H1 (cell line): Measurements from ENCODE around the gene HMCN2. TPM values are rescaled to one million over a fixed set of nuclear protein-coding genes. Genes with fewer than 3 reads are reported as not detected.
A peak's percentile ranks its signal among the peaks of the same experiment; 100 is the strongest.

ENCODE experiments used
- BCL11A ChIP-seq, 2 experiments: IDR thresholded peaks; one replicate each; pipeline ENCODE4 v1.6.1; 2011; ENCODE audit warnings: low read depth in 2 of 2, low read length in 2 of 2, mild to moderate bottlenecking in 2 of 2
- BRCA1 ChIP-seq: IDR thresholded peaks from 2 replicates; pipeline ENCODE4 v1.6.1; 2012; ENCODE audit warnings: low read depth, low read length, improper control_type of control experiment
- CBX5 ChIP-seq: fragments of 300-800, 300-1000 bp; sonication (generic); IDR thresholded peaks from 2 replicates; pipeline ENCODE4 v1.7.1; 2016; ENCODE audit warnings: antibody characterized with exemption, low read length, low read depth
- CHD2 ChIP-seq: IDR thresholded peaks from 2 replicates; pipeline ENCODE4 v1.6.1; 2012; ENCODE audit warnings: low read length, improper control_type of control experiment
- CREB1 ChIP-seq: IDR thresholded peaks from 2 replicates; pipeline ENCODE4 v1.6.1; 2012; ENCODE audit warnings: inconsistent platforms
- EP300 ChIP-seq, 2 experiments: IDR thresholded peaks; 1 replicate in 1 of 2; 2 replicates in 1 of 2; pipeline ENCODE4 v1.6.1; 2011 to 2012; ENCODE audit warnings: low read depth in 2 of 2, low read length in 2 of 2, mild to moderate bottlenecking in 2 of 2, borderline replicate concordance in 1 of 2, inconsistent platforms in 1 of 2, moderate library complexity in 1 of 2
- GTF2F1 ChIP-seq: IDR thresholded peaks from 2 replicates; pipeline ENCODE4 v1.6.1; 2012; ENCODE audit warnings: low read depth, low read length, improper control_type of control experiment, borderline replicate concordance
- KDM4A ChIP-seq: IDR thresholded peaks from one replicate; pipeline ENCODE4 v1.7.1; 2012; ENCODE audit warnings: low read depth, mild to moderate bottlenecking, moderate library complexity, low read length, inconsistent platforms; ENCODE audit not compliant: severe bottlenecking
- PHF8 ChIP-seq: fragments of 200-600 bp; sonication (generic); conservative IDR thresholded peaks from 2 replicates; pipeline ENCODE4 v1.7.1; 2012; ENCODE audit warnings: low read depth, mild to moderate bottlenecking, inconsistent platforms, low read length, moderate library complexity
- RNF2 ChIP-seq: fragments of 200-900, 300-1000 bp; sonication (generic); IDR thresholded peaks from 2 replicates; pipeline ENCODE4 v1.7.1; 2016; ENCODE audit warnings: borderline replicate concordance, low read depth, mild to moderate bottlenecking, antibody characterized with exemption, low read length; ENCODE audit not compliant: poor library complexity, severe bottlenecking; ENCODE audit errors: missing control alignments
- SIN3A ChIP-seq, 2 experiments: IDR thresholded peaks in 1 of 2; conservative IDR thresholded peaks in 1 of 2; 2 replicates each; pipeline ENCODE4 v1.6.1; 2011 to 2012; ENCODE audit warnings: low read length in 2 of 2, improper control_type of control experiment in 1 of 2, low read depth in 1 of 2, mild to moderate bottlenecking in 1 of 2
- SIRT6 ChIP-seq: IDR thresholded peaks from one replicate; pipeline ENCODE4 v1.7.1; 2012; ENCODE audit warnings: low read length, inconsistent platforms
- SIX5 ChIP-seq: IDR thresholded peaks from 2 replicates; pipeline ENCODE4 v1.6.1; 2011; ENCODE audit warnings: mild to moderate bottlenecking, low read depth, low read length
- SP1 ChIP-seq: IDR thresholded peaks from 2 replicates; pipeline ENCODE4 v1.6.1; 2011; ENCODE audit warnings: low read depth, low read length
- SP2 ChIP-seq: IDR thresholded peaks from 2 replicates; pipeline ENCODE4 v1.6.1; 2012; ENCODE audit warnings: mild to moderate bottlenecking, low read length, inconsistent platforms
- SP4 ChIP-seq: IDR thresholded peaks from 2 replicates; pipeline ENCODE4 v1.6.1; 2012; ENCODE audit warnings: low read length, inconsistent platforms
- TBP ChIP-seq: IDR thresholded peaks from 2 replicates; pipeline ENCODE4 v1.6.1; 2011; ENCODE audit warnings: low read depth, low read length, improper control_type of control experiment
- TCF12 ChIP-seq: IDR thresholded peaks from 2 replicates; pipeline ENCODE4 v1.6.1; 2011; ENCODE audit warnings: low read depth, mild to moderate bottlenecking, low read length
- ZNF274 ChIP-seq: IDR thresholded peaks from 2 replicates; pipeline ENCODE4 v1.7.0; 2012; ENCODE audit warnings: low read length, borderline replicate concordance; ENCODE audit errors: extremely low read depth
- polyA plus RNA-seq, 7 experiments: library from polyadenylated mRNA; depleted of rRNA in 3 of 7; stranded (reverse) in 5 of 7; unstranded in 2 of 7; fragments of >200 nt in 5 of 7; fragments of 200-250 nt in 2 of 7; gene quantifications; 1 replicate in 5 of 7; 2 replicates in 1 of 7; 4 replicates in 1 of 7; pipeline versions ENCODE4 v1.2.1 to v1.2.3, GENCODE V29; 2011 to 2013; ENCODE audit warnings: missing spikeins in 2 of 7, mixed read lengths in 2 of 7
- total RNA-seq: library from RNA; stranded (reverse); fragmentation: NEBNext Ultra II Directional; extraction: Animal tissue kit (Norgen Biotek cat#: 25700); gene quantifications from 2 replicates; pipeline ENCODE4 v1.2.1, GENCODE V29; 2021
- TF ChIP-seq, protein P1 (sequence below): IDR thresholded peaks from 2 replicates; pipeline ENCODE4 v1.6.1; 2011; ENCODE audit warnings: low read length, improper control_type of control experiment

Gene HMCN2
- total and polyA plus RNA-seq, 2 of the 8 experiments (the other 6 are each of a cell fraction or from before 2014, with no cell fraction given) = 5.0 to 9.1 TPM

DNA sequence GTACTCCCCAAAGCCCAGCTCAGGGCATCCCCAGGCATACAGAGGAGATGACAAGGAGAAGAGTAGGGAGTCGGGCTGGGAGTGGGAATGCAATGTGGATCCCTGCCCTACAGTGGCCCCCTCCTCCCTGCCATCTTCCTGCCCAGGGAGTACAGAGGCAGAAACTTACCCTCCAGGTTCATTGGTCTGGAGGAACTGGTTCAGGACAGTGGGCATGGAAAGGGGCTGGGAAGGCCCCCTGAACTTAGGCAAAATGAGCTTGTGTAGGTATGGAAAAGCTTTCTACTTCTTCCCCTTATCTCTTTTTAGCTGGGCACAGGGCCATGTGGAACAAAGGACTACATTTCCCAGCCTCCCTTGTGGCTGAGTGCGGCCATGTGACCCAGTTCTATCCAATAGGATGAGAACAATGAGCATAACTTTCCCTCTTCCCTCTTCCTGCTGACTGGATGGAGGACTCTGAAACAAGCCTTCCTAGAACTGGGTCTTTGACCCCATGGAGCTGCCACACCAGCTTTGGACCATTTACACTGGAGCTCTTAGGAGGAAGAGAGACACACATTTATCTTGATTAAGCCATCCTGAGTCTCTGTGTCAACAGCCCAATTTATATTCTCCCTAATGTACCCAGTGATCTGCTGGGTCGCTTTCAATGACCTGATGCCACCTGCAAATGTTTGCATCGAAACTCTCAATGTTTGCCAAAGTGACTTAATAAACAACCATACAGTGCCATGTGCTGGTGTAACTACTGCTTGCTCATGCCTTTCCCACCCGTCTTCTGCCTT, 25.0 kb upstream of the HMCN2 start (continued):
- 0 out of 2 replicates have a peak, but pooled peaks have one; percentile 20 for TF ChIP-seq CHD2
- peak; percentile 92 for TF ChIP-seq SIX5
- TF ChIP-seq EP300 (IDR thresholded peaks at IDR 0.05; ENCODE audit: borderline replicate concordance in 1 of 2, low read depth in 2 of 2, low read length in 2 of 2) = no peak
- TF ChIP-seq CBX5 = no peak
- TF ChIP-seq SP2 = no peak
- no peak for TF ChIP-seq ZNF274
- no peak for TF ChIP-seq SIN3A (conservative IDR thresholded peaks at IDR 0.05 in 1 of 2, IDR thresholded peaks at IDR 0.05 in 1 of 2; ENCODE audit: low read depth in 1 of 2, low read length in 2 of 2)
- TF ChIP-seq BCL11A (IDR thresholded peaks at IDR 0.05; ENCODE audit: low read depth in 2 of 2, low read length in 2 of 2) = no peak
- no peak for TF ChIP-seq SIRT6
- TF ChIP-seq TBP = no peak
- TF ChIP-seq SP1 = peak; percentile 76; the same call in 1 of the 2 replicates
- no peak for TF ChIP-seq TCF12
- no peak for TF ChIP-seq PHF8
- TF ChIP-seq GTF2F1 = no peak
- no peak for TF ChIP-seq BRCA1
- no peak for TF ChIP-seq RNF2
- TF ChIP-seq, protein P1, sequence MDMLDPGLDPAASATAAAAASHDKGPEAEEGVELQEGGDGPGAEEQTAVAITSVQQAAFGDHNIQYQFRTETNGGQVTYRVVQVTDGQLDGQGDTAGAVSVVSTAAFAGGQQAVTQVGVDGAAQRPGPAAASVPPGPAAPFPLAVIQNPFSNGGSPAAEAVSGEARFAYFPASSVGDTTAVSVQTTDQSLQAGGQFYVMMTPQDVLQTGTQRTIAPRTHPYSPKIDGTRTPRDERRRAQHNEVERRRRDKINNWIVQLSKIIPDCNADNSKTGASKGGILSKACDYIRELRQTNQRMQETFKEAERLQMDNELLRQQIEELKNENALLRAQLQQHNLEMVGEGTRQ = peak; percentile 97
- no peak for TF ChIP-seq KDM4A
- no peak for TF ChIP-seq CREB1
- TF ChIP-seq SP4 = no peak
